Measurements from ENCODE around the gene CETN1.

GRCh38 chr18:595571-595970 lies 15.4 kb downstream of the CETN1 start:
- no peak for TF ChIP-seq ZSCAN20 (CRISPR knock-in tag; IDR thresholded peaks at IDR 0.05; ENCODE audit: borderline replicate concordance)
- no peak for TF ChIP-seq ETV5 (CRISPR knock-in tag; IDR thresholded peaks at IDR 0.05; ENCODE audit: borderline replicate concordance)
- TF ChIP-seq AHR (CRISPR knock-in tag; IDR thresholded peaks at IDR 0.05), result no peak
- no peak for TF ChIP-seq SIN3A (IDR thresholded peaks at IDR 0.05; ENCODE audit: borderline replicate concordance, low read depth, low read length)
- no peak for TF ChIP-seq CTCF (CRISPR knock-in tag; IDR thresholded peaks at IDR 0.05)

All from HepG2 (cell line).